Skeletal muscle satellite cell (primary cell): ENCODE results near the gene PRKCE.
A peak's percentile ranks its signal among the peaks of the same experiment; 100 is the strongest.
"Not testable (repeated sequence)": the region's sequence is repeated elsewhere in the genome, so short reads cannot be mapped to it uniquely, and the experiment has no call there.

Experiments used
- H3K27me3 ChIP-seq: 2 replicates; pipeline ENCODE4 v1.7.0; 2013; ENCODE audit warnings: low read length; ENCODE audit not compliant: control insufficient read depth, insufficient read depth
- H3K36me3 ChIP-seq: 2 replicates; pipeline ENCODE4 v1.7.0; 2013; ENCODE audit warnings: mild to moderate bottlenecking, control low read depth, low read length; ENCODE audit not compliant: insufficient read depth
- H3K4me1 ChIP-seq: 2 replicates; pipeline ENCODE4 v1.7.0; 2013; ENCODE audit warnings: low read length; ENCODE audit not compliant: control insufficient read depth, insufficient read depth
- H3K4me2 ChIP-seq: 2 replicates; pipeline ENCODE4 v1.7.0; 2013; ENCODE audit warnings: mild to moderate bottlenecking, low read length
- H3K4me3 ChIP-seq: 2 replicates; pipeline ENCODE4 v1.7.0; 2013; ENCODE audit warnings: low read length
- H3K9ac ChIP-seq: 2 replicates; pipeline ENCODE4 v1.7.0; 2013; ENCODE audit warnings: mild to moderate bottlenecking, low read depth, low read length, moderate library complexity
- H3K9me3 ChIP-seq: replicated peaks from 2 replicates; pipeline ENCODE4 v1.7.0; 2013; ENCODE audit warnings: mild to moderate bottlenecking, control low read depth, low read length

PRKCE gene

DNA sequence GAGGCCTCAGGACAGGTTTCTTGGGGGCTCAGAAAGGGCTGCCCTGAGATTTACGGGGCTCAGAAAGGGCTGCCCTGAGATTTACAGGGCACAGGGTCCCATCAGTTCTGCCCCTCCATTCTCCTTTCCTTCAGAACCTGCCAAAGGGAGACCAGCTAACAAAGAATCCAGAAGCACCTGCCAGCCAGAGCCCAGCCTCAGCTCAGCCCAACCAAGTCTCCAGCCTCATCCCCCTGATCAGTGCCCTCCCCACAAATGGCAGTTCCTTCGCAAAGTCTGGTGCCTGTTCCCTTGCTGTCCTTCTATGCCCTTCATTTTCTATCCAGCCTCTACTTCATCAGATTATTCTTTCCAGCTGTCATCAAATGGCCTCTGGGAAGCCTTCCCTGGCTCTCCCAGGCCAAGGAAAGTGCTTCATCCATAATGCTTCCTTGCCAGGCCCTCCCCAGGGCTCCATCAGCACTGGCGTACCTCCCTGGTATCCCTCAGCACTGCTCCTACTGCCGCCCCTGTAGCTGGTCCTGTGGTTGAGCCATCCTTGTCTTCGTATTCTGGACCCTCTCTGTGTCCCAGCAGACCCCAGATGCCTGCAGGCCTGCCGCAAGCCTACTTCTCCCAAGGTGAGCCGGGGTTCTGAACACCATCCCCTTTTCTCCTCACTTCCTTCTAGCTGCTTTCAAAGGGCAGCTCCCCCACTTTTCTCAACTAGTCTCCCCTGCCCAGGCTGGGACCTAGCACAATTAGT lies 549.6 kb downstream of the PRKCE start:
- Histone ChIP-seq H3K9me3 (no peaks in the 10 kb centered on the region), H3K9ac (no peak overlapping the region), H3K36me3 (no peaks in the 10 kb centered on the region)

DNA sequence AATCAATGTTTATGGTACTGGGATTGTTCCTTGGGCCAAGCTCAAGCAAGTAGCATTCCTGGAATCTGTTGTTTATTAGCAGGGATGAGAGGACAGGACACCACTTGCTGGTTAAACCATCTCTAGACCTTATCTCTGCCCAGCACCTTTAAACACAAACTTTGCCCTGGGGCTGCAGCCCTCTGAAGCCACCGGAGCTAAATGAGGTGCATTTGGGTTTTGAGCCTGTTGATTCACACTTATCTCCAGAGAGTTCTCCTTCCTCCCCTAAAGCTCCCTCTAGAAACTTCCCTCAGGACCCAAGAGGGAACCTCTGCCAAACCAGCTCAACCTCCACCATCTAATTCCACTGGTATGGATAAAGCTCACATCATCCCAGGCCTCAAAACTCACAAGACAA lies 551.0 kb downstream of the PRKCE start:
- Histone ChIP-seq H3K4me1 (peaks cover 6% of the 10 kb centered on the region), H3K9ac (no peak overlapping the region)

More for the DNA sequence above, 549.6 kb downstream of the PRKCE start:
- no peaks in the 10 kb centered on the region for H3K27me3 ChIP-seq
- no peak overlapping the region for H3K4me2 ChIP-seq
- no peak overlapping the region for H3K4me3 ChIP-seq
- H3K4me1 ChIP-seq = peaks cover 6% of the 10 kb centered on the region

DNA sequence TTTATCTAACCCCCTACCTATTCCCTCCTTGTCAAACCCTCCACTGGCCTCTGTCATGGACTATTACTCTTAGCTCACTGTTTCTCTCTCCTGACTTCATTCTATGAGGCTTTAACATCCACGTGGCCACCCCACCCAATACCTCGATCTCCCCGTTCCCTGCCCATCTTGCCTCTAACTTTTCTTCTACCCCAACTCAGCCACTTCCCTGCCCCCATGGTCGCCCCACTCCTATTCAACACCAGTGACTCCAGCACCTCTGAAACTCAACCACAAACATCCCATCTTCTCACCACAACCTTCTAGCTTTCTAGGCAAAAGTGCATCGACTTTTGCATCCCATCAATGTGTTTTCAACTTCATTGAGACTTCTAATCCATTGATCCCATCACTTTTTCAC lies 551.5 kb downstream of the PRKCE start:
- Histone ChIP-seq H3K4me3 (no peak overlapping the region), H3K36me3 (no peaks in the 10 kb centered on the region), H3K4me2 (no peak overlapping the region), H3K9ac (no peak overlapping the region), H3K27me3 (no peaks in the 10 kb centered on the region), H3K9me3 (no peaks in the 10 kb centered on the region), H3K4me1 (peaks cover 6% of the 10 kb centered on the region)

More for the DNA sequence above, 551.0 kb downstream of the PRKCE start:
- H3K4me3 ChIP-seq = no peak overlapping the region
- H3K36me3 ChIP-seq = no peaks in the 10 kb centered on the region
- no peaks in the 10 kb centered on the region for H3K27me3 ChIP-seq
- no peaks in the 10 kb centered on the region for H3K9me3 ChIP-seq
- H3K4me2 ChIP-seq = no peak overlapping the region

DNA sequence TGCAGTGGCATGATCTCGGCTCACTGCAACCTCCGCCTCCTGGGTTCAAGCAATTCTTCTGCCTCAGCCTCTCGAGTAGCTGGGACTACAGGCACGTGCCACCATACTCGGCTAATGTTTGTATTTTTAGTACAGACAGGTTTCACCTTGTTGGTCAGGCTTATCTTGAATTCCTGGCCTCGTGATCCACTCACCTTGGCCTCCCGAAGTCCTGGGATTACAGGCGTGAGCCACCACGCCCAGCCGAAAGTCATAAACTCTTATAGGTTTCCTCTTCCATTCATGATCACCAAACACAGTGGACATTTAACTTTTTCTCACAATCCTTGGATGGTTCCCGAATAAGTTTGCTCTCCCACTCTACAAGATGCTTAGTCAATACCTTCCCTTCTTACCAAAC lies 552.2 kb downstream of the PRKCE start:
- H3K27me3 ChIP-seq, H3K9me3 ChIP-seq, H3K4me2 ChIP-seq, H3K9ac ChIP-seq, H3K36me3 ChIP-seq, H3K4me1 ChIP-seq, H3K4me3 ChIP-seq: not testable (repeated sequence)

DNA sequence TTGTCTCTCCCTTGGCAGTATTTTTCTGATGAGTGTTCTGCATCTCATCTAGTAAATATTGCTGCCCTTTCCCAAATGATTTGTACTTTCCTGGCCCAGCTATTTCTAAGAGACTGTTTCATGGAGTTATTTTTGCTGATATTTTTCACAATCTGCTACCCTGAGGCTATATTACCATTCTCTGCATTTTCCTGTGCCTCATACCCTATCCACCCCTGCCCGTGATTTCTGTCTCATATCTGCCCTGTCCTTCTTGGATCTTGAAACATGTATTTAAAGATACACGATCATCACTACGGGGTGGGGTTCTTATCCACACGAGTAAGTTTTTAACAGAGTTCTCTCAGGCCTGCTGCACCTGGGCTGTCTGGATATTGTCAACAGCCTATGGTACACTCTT lies 556.1 kb downstream of the PRKCE start:
- Histone ChIP-seq H3K4me1 (no peaks in the 10 kb centered on the region), H3K4me2 (no peak overlapping the region), H3K36me3 (no peaks in the 10 kb centered on the region), H3K9ac (no peak overlapping the region), H3K4me3 (no peak overlapping the region), H3K9me3 (peaks cover 6% of the 10 kb centered on the region), H3K27me3 (no peaks in the 10 kb centered on the region)

DNA sequence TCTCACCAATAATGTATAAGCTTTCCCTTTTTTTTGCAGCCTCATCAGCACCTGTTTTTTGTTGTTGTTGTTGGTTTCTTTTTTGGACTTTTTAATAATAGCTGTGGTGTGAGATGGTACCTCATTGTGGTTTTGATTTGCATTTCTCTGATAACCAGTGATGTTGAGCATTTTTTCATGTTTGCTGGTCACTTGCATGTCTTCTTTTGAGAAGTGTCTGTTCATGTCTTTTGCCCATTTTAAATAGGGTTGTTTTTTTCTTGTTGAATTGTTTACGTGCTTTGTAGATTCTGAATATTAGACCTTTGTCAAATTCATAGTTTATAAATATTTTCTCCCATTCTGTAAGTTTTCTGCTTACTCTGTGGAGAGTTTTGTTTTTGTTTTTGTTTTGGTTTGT lies 557.3 kb downstream of the PRKCE start:
- no peaks in the 10 kb centered on the region for H3K36me3 ChIP-seq
- H3K9ac ChIP-seq = no peak overlapping the region
- no peak overlapping the region for H3K4me2 ChIP-seq
- H3K4me1 ChIP-seq = no peaks in the 10 kb centered on the region
- peaks cover 6% of the 10 kb centered on the region for H3K9me3 ChIP-seq
- H3K4me3 ChIP-seq = no peak overlapping the region
- no peaks in the 10 kb centered on the region for H3K27me3 ChIP-seq

DNA sequence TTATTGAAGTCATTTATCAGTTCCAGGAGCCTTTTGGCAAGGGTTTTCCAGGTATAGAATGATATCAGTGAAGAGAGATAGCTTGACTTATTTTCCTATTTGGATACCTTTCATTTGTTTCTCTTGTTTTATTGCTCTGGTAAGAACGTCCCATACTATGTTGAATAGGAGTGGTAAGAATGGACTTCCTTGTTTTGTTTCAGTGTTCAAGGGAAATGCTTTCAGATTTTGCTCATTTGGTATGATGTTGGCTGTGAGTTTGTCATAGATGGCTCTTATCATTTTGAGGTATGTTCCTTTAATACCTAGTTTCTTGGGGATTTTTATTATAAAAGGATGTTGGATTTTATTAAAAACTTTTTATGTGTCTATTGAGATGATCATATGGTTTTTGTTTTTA lies 558.6 kb downstream of the PRKCE start:
- Histone ChIP-seq H3K36me3 (no peaks in the 10 kb centered on the region), H3K4me1 (no peaks in the 10 kb centered on the region), H3K9ac (no peak overlapping the region), H3K9me3 (peaks cover 6% of the 10 kb centered on the region), H3K4me3 (no peak overlapping the region), H3K27me3 (no peaks in the 10 kb centered on the region), H3K4me2 (no peak overlapping the region)

DNA sequence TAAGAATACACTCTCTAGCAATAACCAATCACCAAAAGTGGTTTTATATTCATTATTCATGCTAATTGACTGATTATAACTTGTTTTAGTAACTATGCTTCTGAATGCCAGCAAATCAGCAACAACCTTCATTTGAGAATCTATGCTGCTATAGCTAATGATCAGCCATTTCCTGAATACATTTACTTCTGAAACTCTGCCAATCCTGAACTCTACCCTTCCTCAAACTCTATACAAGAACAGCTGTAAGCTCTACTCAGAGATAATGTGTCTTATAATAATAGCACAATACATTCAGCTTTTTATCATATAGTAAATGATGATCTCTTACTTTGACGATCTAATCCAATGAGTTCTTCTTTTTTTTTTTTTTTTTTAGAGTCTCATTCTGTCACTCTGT lies 560.0 kb downstream of the PRKCE start:
- no peaks in the 10 kb centered on the region for H3K27me3 ChIP-seq
- no peak overlapping the region for H3K9ac ChIP-seq
- peaks cover 6% of the 10 kb centered on the region for H3K9me3 ChIP-seq
- H3K4me2 ChIP-seq = no peak overlapping the region
- H3K4me1 ChIP-seq = peaks cover 8% of the 10 kb centered on the region
- no peaks in the 10 kb centered on the region for H3K36me3 ChIP-seq
- no peak overlapping the region for H3K4me3 ChIP-seq

DNA sequence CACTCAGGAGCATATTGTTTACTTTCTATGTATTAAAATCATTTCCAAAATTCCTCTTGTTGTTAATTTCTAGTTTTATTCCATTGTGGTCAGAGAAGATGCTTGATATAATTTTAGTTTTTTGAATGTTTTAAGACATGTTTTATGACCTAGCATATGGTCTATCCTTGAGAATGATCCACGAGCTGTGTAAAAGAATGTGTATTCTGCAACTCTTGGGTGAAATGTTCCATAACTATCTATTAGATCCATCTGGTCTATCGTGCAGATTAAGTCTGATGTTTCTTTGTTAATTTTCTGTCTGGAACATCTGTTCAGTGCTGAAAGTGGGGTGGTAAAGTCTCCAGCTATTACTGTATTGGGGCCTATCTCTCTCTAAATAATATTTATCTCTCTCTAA lies 562.4 kb downstream of the PRKCE start:
- Histone ChIP-seq H3K9me3 (peaks cover under 1% of the 10 kb centered on the region), H3K36me3 (no peaks in the 10 kb centered on the region), H3K4me3 (no peak overlapping the region), H3K9ac (no peak overlapping the region), H3K4me2 (no peak overlapping the region), H3K4me1 (peaks cover 12% of the 10 kb centered on the region), H3K27me3 (no peaks in the 10 kb centered on the region)

DNA sequence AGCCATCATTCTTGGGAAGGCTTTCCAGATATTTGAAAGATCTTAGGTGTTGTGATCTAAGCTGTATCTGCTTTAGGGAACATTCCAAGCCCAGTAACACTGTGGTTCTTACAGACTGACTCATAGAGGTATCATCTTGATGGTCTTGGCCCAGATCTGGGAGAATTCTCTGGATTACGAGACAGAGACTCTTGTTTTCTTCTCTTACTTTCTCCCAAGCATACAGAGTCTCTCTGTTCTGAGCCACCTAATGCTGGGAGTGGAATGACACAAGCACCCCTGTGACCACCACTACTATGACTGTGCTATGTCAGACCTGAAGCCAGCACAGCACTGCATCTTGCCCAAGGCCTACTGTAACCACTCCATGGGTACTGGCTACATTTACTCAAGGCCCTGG lies 564.7 kb downstream of the PRKCE start:
- Histone ChIP-seq H3K4me2 (no peak overlapping the region), H3K27me3 (no peaks in the 10 kb centered on the region), H3K4me3 (no peak overlapping the region), H3K9me3 (no peaks in the 10 kb centered on the region), H3K4me1 (peaks cover 12% of the 10 kb centered on the region), H3K36me3 (no peaks in the 10 kb centered on the region), H3K9ac (no peak overlapping the region)

DNA sequence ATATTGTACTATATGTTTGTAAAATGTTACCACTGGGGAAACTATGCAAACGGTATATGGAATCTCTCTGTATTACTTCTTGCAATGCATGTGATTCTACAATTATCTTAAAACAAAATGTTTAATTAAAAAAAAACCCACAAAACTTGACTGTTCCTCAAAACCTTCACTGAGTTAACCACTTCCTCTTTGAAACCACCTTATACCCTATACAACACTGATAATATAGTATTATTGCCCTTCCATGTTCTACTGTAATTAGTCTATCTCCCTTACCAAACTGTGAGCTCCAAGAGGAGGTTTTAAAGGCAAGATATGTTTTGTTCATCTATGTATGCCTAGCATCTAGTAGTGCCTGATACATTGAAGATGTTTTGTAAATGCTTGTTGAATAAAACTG lies 572.0 kb downstream of the PRKCE start:
- H3K4me3 ChIP-seq, H3K36me3 ChIP-seq, H3K27me3 ChIP-seq, H3K9ac ChIP-seq, H3K4me2 ChIP-seq, H3K9me3 ChIP-seq: not testable (repeated sequence)
- H3K4me1 ChIP-seq = peaks cover 17% of the 10 kb centered on the region

DNA sequence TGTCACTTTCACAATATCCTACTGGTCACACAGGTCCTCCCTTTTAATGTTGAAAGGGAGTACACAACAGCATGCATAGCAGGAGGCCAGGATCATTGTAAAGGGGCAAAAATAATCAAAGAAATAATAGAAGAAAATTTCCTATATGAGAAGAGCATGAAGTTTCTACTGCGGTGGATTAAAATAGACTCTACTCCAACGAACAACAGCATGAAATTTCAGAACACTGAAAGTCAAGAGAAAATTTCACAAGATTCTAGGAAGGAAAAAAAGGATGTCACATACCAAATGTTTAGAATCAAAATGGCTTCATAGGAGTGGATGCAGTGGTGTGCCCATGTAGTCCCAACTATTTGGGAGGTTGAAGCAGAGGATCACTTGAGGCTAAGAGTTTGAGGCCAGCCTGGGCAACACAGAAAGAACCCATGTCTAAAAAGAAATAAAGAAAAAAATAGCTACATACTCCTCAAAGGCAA lies 573.7 kb downstream of the PRKCE start:
- Histone ChIP-seq H3K27me3 (no peaks in the 10 kb centered on the region), H3K9ac (peak overlapping the region; percentile 36), H3K4me2 (no peak overlapping the region), H3K36me3 (no peaks in the 10 kb centered on the region), H3K4me1 (peaks cover 17% of the 10 kb centered on the region), H3K9me3 (peaks cover 3% of the 10 kb centered on the region), H3K4me3 (no peak overlapping the region)
